Body of pancreas (tissue), 4 donors: ENCODE data around the gene PPP3R2. TPM values are rescaled to one million over a fixed set of nuclear protein-coding genes. Genes with fewer than 3 reads are reported as not detected.
A peak's percentile ranks its signal among the peaks of the same experiment; 100 is the strongest.

Experiments used
- ATAC-seq: fragments of 150-250 bp; one replicate; pipeline ENCODE4 v1.9.1; 2016
- DNase-seq, 4 donors: peaks; one replicate each; pipeline ENCODE4 v3.0.0-alpha.2; 2019
- H3K27ac ChIP-seq, 4 donors: fragments of 200-600 bp; sonication (generic); 1 replicate in 3 of 4; 2 replicates in 1 of 4; pipeline versions ENCODE4 v1.5.1 to v1.6.1; 2016 to 2019; ENCODE audit warnings: mild to moderate bottlenecking in 1 of 4, mixed read lengths in 1 of 4, moderate library complexity in 1 of 4
- H3K27me3 ChIP-seq, 2 donors: fragments of 200-600 bp; sonication (generic); one replicate each; pipeline ENCODE4 v1.6.0; 2016; ENCODE audit warnings: mild to moderate bottlenecking in 1 of 2
- H3K36me3 ChIP-seq, 2 donors: fragments of 200-600 bp; sonication (generic); replicated peaks in 1 of 2; 2 replicates each; pipeline ENCODE4 v1.5.1; 2016; ENCODE audit warnings: low read depth in 2 of 2; ENCODE audit not compliant: insufficient read depth in 1 of 2
- H3K4me1 ChIP-seq: fragments of 200-600 bp; sonication (generic); one replicate; pipeline ENCODE4 v1.6.0; 2016
- H3K4me3 ChIP-seq, 2 donors: fragments of 200-600 bp; sonication (generic); 1 replicate in 1 of 2; 2 replicates in 1 of 2; pipeline ENCODE4 v1.5.1; 2016 to 2019
- H3K9me3 ChIP-seq, 3 donors: fragments of 200-600 bp; sonication (generic); 1 replicate in 2 of 3; 2 replicates in 1 of 3; pipeline ENCODE4 v1.5.1; 2016
- POLR2A ChIP-seq, 3 donors: fragments of 450-650 bp; IDR thresholded peaks; one replicate each; pipeline ENCODE4 v1.6.1; 2016; ENCODE audit warnings: antibody characterized with exemption in 3 of 3, mild to moderate bottlenecking in 2 of 3
- whole genome bisulfite sequencing, 2 donors: methylation state at CpG; one replicate each; pipeline ENCODE4 v1.1.5; 2017; 5-methylcytosine and 5-hydroxymethylcytosine counted together
- intact Hi-C: fragments of 100-400 bp; cut with DNase I; formaldehyde crosslinking; loops from one replicate; pipeline ENCODE4 v1.15.1; 2023
- total RNA-seq, 2 donors: library from RNA; depleted of rRNA; stranded (reverse); fragments of >200 nt; gene quantifications; one replicate each; pipeline ENCODE4 v1.1.0, GENCODE V29; 2016
- TF ChIP-seq, protein P1 (sequence below), 7 experiments: fragments of 450-650 bp in 4 of 7; fragments of 200-600 bp in 3 of 7; sonication (generic) in 3 of 7; IDR thresholded peaks; one replicate each; pipeline ENCODE4 v1.5.1; 2016 to 2019; ENCODE audit warnings: antibody characterized with exemption in 7 of 7

Gene PPP3R2
- total RNA-seq, 2 donors from 2014 or later: not detected

DNA sequence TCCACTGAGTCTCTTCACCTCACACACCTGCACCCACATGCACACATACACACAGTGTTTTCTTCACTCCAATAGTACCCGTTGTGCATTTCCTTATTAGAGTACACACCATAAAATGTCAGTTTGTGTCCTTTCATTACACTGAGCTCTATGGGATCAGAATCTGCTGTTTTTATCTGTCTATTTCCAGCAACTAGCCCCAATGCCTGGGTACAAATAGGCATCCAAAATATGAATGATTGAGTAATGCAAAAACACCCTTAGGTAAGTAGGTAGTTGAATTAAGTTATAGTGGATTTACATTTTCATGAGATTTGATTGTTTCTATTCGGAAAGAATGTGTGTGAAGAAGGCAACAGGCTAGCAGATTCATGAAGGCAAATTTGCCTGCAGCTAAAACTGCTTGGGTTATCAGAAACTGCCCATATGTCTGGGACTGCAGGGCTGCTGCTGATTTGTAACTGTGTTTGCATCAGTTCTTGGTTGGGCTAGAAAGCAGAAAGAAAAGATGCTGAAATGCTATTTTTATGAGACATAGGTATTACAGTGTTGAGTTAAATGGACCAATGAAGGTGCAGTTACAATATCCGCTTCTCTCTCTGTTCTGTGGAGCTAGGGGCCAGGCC is 26.9 kb downstream of the PPP3R2 start:
- DNase-seq (no peak), ATAC-seq (no peak)
- Histone ChIP-seq H3K27ac (no peak overlapping the region), H3K9me3 (no peaks in the 10 kb centered on the region), H3K36me3 (peaks cover 0 to 1% of the 10 kb centered on the region in 2 donors), H3K4me1 (no peaks in the 10 kb centered on the region), H3K27me3 (no peaks in the 10 kb centered on the region), H3K4me3 (no peak overlapping the region)
- 90 to 91% methylated on average over 3 of the region's 3 CpGs for WGBS, 2 donors
- intact Hi-C loops: no loop called here
- TF ChIP-seq POLR2A (IDR thresholded peaks at IDR 0.05): no peak
- TF ChIP-seq, protein P1, sequence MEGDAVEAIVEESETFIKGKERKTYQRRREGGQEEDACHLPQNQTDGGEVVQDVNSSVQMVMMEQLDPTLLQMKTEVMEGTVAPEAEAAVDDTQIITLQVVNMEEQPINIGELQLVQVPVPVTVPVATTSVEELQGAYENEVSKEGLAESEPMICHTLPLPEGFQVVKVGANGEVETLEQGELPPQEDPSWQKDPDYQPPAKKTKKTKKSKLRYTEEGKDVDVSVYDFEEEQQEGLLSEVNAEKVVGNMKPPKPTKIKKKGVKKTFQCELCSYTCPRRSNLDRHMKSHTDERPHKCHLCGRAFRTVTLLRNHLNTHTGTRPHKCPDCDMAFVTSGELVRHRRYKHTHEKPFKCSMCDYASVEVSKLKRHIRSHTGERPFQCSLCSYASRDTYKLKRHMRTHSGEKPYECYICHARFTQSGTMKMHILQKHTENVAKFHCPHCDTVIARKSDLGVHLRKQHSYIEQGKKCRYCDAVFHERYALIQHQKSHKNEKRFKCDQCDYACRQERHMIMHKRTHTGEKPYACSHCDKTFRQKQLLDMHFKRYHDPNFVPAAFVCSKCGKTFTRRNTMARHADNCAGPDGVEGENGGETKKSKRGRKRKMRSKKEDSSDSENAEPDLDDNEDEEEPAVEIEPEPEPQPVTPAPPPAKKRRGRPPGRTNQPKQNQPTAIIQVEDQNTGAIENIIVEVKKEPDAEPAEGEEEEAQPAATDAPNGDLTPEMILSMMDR (IDR thresholded peaks at IDR 0.05): no peak

DNA sequence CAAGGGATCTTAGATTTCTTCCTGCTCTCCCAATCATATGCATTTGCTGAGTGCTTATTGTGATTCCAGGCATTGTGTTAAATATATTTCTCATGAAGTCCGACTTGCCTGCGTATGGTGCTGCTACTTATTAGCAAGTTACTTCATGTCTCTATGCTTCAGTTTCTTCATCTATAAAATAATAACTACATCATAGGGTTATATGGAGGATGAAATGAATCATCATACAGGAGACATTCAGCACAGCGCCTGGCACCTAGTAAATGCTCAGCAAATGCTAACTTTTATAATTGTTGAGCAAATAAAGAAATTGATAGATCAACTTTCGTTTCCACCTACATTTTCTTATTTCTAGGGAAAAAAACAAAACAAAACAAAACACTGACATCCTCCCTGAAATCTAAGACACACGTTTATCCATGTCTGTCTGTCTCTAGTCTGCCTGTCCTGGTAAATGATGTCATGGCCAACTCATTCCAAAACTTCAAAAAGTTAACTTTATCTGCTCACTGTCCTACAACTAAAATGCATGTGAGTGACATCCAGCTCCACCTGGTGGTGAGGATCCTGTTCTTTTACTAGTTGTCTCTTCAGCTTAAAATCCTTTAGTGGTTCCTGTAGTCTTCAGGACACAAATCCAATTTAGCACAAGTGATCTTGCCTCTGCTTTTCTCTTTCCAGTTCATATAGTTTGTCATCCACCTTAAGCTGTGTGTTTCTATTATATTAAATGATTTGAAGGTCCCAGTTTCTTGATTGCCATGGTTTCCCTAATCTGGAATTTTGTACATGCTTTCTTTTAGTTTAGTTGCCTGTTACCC is 27.7 kb downstream of the PPP3R2 start:
- TF ChIP-seq, protein P1 (IDR thresholded peaks at IDR 0.05): peak in 6 of 7 experiments; percentile 17 to 35 (median 20)
- TF ChIP-seq POLR2A (IDR thresholded peaks at IDR 0.05): no peak
- WGBS, 2 donors: 84 to 88% methylated on average over 5 of the region's 5 CpGs
- intact Hi-C loops: no loop called here
- ATAC-seq: no peak
- Histone ChIP-seq H3K27ac (no peak overlapping the region), H3K9me3 (no peaks in the 10 kb centered on the region), H3K4me3 (no peak overlapping the region), H3K4me1 (no peaks in the 10 kb centered on the region), H3K27me3 (no peaks in the 10 kb centered on the region), H3K36me3 (peaks cover 4 to 5% of the 10 kb centered on the region in 2 donors)
- peak in 3 of 4 donors; percentile 14 to 18 (median 18) for DNase-seq

DNA sequence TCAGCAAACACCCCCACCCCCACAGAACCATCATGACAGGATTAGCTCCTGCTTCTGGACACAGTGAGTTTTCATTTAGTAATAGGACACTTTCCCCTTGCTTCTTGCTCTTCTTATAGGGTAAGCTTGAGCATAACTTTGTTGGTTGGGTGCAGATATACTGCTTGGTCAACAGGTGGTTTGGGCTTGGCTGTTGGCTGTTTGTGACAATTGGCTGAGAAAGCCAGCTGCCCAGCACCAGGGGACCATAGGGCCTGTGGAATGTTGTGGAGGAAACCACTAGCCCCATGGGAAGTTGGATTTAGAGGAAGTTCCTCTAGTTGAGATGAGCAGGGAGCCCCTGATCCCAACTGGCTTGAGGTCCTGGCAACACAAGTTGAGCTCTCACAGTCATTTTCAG is 30.5 kb downstream of the PPP3R2 start:
- Histone ChIP-seq H3K27ac (no peak overlapping the region), H3K36me3 (peaks cover 9 to 12% of the 10 kb centered on the region in 2 donors)

DNA sequence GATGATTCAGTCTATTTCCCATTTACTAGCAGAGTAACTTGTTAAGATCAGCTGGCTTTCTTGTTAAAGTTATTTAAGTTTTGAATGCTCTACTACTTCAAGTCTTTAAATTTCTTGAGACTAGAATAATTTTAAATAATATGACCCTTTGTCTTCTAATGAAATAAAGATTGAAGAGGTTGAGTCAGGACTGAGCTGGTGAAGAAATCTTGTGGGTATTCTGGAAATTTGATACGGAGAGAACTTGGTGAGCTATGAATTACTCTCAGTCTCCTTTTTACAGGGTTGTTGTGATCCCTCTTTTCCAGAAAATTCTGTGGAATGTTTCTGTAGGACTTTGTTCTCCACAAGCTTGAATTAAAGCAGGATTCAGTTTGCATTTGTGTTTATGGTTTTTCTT is 31.8 kb downstream of the PPP3R2 start:
- no peak for ATAC-seq
- TF ChIP-seq, protein P1 (IDR thresholded peaks at IDR 0.05): no peak
- TF ChIP-seq POLR2A (IDR thresholded peaks at IDR 0.05): no peak
- Histone ChIP-seq H3K9me3 (no peaks in the 10 kb centered on the region), H3K27me3 (no peaks in the 10 kb centered on the region), H3K27ac (no peak overlapping the region), H3K4me3 (no peak overlapping the region), H3K4me1 (no peaks in the 10 kb centered on the region), H3K36me3 (peaks cover 9 to 16% of the 10 kb centered on the region in 2 donors)
- 93 to 100% methylated on average over 1 of the region's 1 CpG for WGBS, 2 donors
- intact Hi-C loops: no loop called here
- no peak for DNase-seq

More for the DNA sequence above, 30.5 kb downstream of the PPP3R2 start:
- intact Hi-C loops: no loop called here
- no peaks in the 10 kb centered on the region for H3K27me3 ChIP-seq
- no peaks in the 10 kb centered on the region for H3K4me1 ChIP-seq
- no peaks in the 10 kb centered on the region for H3K9me3 ChIP-seq
- no peak for DNase-seq
- no peak for ATAC-seq
- no peak overlapping the region for H3K4me3 ChIP-seq
- TF ChIP-seq, protein P1 (IDR thresholded peaks at IDR 0.05): no peak
- no peak for TF ChIP-seq POLR2A (IDR thresholded peaks at IDR 0.05)
